ENCODE results near the gene HDAC9. TPM values are rescaled to one million over a fixed set of nuclear protein-coding genes. Genes with fewer than 3 reads are reported as not detected.

The HDAC9 gene
- total RNA-seq, 1 donor from 2014 or later: 27.6 TPM

GRCh38 chr7:18579698-18580097 lies 84.1 kb downstream of the HDAC9 start:
- Histone ChIP-seq H3K9ac (ENCODE audit: low read length) (no peak overlapping the region), H2AFZ (ENCODE audit: low read depth, low read length) (no peak overlapping the region), H3K27ac (ENCODE audit: low read depth, low read length) (no peak overlapping the region), H3K4me3 (ENCODE audit: insufficient read depth, low read depth, low read length) (no peak overlapping the region), H3K27me3 (ENCODE audit: insufficient read depth, low read length) (no peaks in the 10 kb centered on the region), H3K9me3 (ENCODE audit: insufficient read depth, low read depth, low read length) (no peaks in the 10 kb centered on the region), H3K79me2 (ENCODE audit: insufficient read depth, low read length) (no peaks in the 10 kb centered on the region), H4K20me1 (ENCODE audit: insufficient read depth, low read length) (no peaks in the 10 kb centered on the region), H3K36me3 (ENCODE audit: insufficient read depth, low read length) (no peaks in the 10 kb centered on the region), H3K4me2 (ENCODE audit: low read length) (no peak overlapping the region), H3K4me1 (ENCODE audit: insufficient read depth, low read length) (peaks cover 3% of the 10 kb centered on the region)
- FAIRE-seq (no peak), DNase-seq (ENCODE audit: low read depth) (no peak)
- Mint-ChIP-seq H3K27ac (ENCODE audit: unreplicated experiment) (no peak overlapping the region), H3K9me3 (ENCODE audit: unreplicated experiment) (no peaks in the 10 kb centered on the region), H3K36me3 (ENCODE audit: low read depth, unreplicated experiment) (no peaks in the 10 kb centered on the region), H3K27me3 (ENCODE audit: low read depth, unreplicated experiment) (no peaks in the 10 kb centered on the region), H3K4me3 (ENCODE audit: unreplicated experiment) (no peak overlapping the region), H3K4me1 (ENCODE audit: low read depth, unreplicated experiment) (peaks cover 27% of the 10 kb centered on the region)
- no peak for TF ChIP-seq EZH2 (IDR thresholded peaks at IDR 0.05; ENCODE audit: insufficient read depth, low read length)
- TF ChIP-seq, protein P1, sequence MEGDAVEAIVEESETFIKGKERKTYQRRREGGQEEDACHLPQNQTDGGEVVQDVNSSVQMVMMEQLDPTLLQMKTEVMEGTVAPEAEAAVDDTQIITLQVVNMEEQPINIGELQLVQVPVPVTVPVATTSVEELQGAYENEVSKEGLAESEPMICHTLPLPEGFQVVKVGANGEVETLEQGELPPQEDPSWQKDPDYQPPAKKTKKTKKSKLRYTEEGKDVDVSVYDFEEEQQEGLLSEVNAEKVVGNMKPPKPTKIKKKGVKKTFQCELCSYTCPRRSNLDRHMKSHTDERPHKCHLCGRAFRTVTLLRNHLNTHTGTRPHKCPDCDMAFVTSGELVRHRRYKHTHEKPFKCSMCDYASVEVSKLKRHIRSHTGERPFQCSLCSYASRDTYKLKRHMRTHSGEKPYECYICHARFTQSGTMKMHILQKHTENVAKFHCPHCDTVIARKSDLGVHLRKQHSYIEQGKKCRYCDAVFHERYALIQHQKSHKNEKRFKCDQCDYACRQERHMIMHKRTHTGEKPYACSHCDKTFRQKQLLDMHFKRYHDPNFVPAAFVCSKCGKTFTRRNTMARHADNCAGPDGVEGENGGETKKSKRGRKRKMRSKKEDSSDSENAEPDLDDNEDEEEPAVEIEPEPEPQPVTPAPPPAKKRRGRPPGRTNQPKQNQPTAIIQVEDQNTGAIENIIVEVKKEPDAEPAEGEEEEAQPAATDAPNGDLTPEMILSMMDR (IDR thresholded peaks at IDR 0.05; ENCODE audit: insufficient read depth, low read depth, low read length): no peak

DNA sequence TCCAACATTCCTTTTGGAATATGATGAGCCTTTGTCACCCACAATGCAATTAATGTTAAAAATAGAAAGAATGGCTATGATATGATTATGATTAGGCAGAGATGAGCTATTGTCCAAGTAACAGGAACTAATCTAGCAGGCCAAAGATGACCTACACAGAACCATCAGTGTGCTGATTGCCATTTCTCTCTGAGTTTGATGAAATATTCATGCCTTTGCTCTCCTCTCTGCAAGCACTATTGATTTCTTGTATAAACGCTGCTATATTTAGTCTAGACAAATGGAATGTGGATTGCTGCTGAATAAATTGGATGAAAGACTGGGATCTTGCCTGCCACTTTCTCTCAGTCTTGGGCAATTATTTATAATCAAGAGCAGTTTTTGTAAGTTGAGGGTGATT lies 85.4 kb downstream of the HDAC9 start:
- DNase-seq (ENCODE audit: low read depth) (no peak), FAIRE-seq (peak; percentile 68)
- Histone ChIP-seq H3K36me3 (ENCODE audit: insufficient read depth, low read length) (no peaks in the 10 kb centered on the region), H3K4me1 (ENCODE audit: insufficient read depth, low read length) (peaks cover 3% of the 10 kb centered on the region), H3K9me3 (ENCODE audit: insufficient read depth, low read depth, low read length) (no peaks in the 10 kb centered on the region), H4K20me1 (ENCODE audit: insufficient read depth, low read length) (no peaks in the 10 kb centered on the region), H2AFZ (ENCODE audit: low read depth, low read length) (no peak overlapping the region), H3K27ac (ENCODE audit: low read depth, low read length) (no peak overlapping the region), H3K79me2 (ENCODE audit: insufficient read depth, low read length) (no peaks in the 10 kb centered on the region), H3K4me2 (ENCODE audit: low read length) (no peak overlapping the region), H3K27me3 (ENCODE audit: insufficient read depth, low read length) (no peaks in the 10 kb centered on the region), H3K9ac (ENCODE audit: low read length) (no peak overlapping the region), H3K4me3 (ENCODE audit: insufficient read depth, low read depth, low read length) (no peak overlapping the region)
- no peak for TF ChIP-seq EZH2 (IDR thresholded peaks at IDR 0.05; ENCODE audit: insufficient read depth, low read length)
- TF ChIP-seq, protein P1 (IDR thresholded peaks at IDR 0.05; ENCODE audit: insufficient read depth, low read depth, low read length): no peak
- Mint-ChIP-seq H3K4me1 (ENCODE audit: low read depth, unreplicated experiment) (peaks cover 25% of the 10 kb centered on the region), H3K27ac (ENCODE audit: unreplicated experiment) (no peak overlapping the region), H3K27me3 (ENCODE audit: low read depth, unreplicated experiment) (no peaks in the 10 kb centered on the region), H3K9me3 (ENCODE audit: unreplicated experiment) (no peaks in the 10 kb centered on the region), H3K4me3 (ENCODE audit: unreplicated experiment) (no peak overlapping the region), H3K36me3 (ENCODE audit: low read depth, unreplicated experiment) (no peaks in the 10 kb centered on the region)

DNA sequence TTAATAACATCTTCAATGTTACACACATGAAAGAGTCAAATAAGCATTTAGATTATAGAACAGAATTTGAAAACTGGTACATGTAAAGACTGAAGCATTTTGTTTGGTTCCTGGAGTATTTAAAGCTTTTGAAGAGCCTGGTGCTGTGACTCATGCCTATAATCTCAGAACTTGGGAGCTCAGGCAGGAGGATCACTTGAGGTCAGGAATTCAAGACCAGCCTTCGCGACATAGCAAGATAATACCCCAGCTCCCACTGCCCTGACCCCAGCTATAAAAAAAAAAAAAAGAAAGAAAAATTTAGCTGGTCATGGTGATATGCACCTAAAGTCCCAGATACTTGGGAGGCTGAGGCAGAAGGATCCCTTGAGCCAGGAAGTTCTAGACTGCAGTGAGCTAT lies 87.8 kb downstream of the HDAC9 start:
- H3K4me1 ChIP-seq (ENCODE audit: insufficient read depth, low read length): peaks cover 3% of the 10 kb centered on the region
- FAIRE-seq (no peak), DNase-seq (ENCODE audit: low read depth) (peak; percentile 51)
- no peak overlapping the region for H3K27ac ChIP-seq (ENCODE audit: low read depth, low read length)
- no peaks in the 10 kb centered on the region for H3K27me3 ChIP-seq (ENCODE audit: insufficient read depth, low read length)
- no peak overlapping the region for H3K4me2 ChIP-seq (ENCODE audit: low read length)
- H3K27ac Mint-ChIP-seq (ENCODE audit: unreplicated experiment): peak overlapping the region; percentile 44
- no peaks in the 10 kb centered on the region for H3K9me3 Mint-ChIP-seq (ENCODE audit: unreplicated experiment)
- H3K4me3 ChIP-seq (ENCODE audit: insufficient read depth, low read depth, low read length): no peak overlapping the region
- H3K9ac ChIP-seq (ENCODE audit: low read length): no peak overlapping the region
- no peak overlapping the region for H2AFZ ChIP-seq (ENCODE audit: low read depth, low read length)
- TF ChIP-seq, protein P1 (IDR thresholded peaks at IDR 0.05; ENCODE audit: insufficient read depth, low read depth, low read length): no peak
- TF ChIP-seq EZH2 (IDR thresholded peaks at IDR 0.05; ENCODE audit: insufficient read depth, low read length): no peak
- H3K27me3 Mint-ChIP-seq (ENCODE audit: low read depth, unreplicated experiment): no peaks in the 10 kb centered on the region
- H3K79me2 ChIP-seq (ENCODE audit: insufficient read depth, low read length): no peaks in the 10 kb centered on the region
- peaks cover 21% of the 10 kb centered on the region for H3K4me1 Mint-ChIP-seq (ENCODE audit: low read depth, unreplicated experiment)
- H3K36me3 Mint-ChIP-seq (ENCODE audit: low read depth, unreplicated experiment): no peaks in the 10 kb centered on the region
- no peaks in the 10 kb centered on the region for H4K20me1 ChIP-seq (ENCODE audit: insufficient read depth, low read length)
- H3K4me3 Mint-ChIP-seq (ENCODE audit: unreplicated experiment): no peak overlapping the region
- H3K36me3 ChIP-seq (ENCODE audit: insufficient read depth, low read length): no peaks in the 10 kb centered on the region
- H3K9me3 ChIP-seq (ENCODE audit: insufficient read depth, low read depth, low read length): no peaks in the 10 kb centered on the region

All from astrocyte (in vitro differentiated cells and primary cell).